ENCODE results near the gene ATP8B3.

DNA sequence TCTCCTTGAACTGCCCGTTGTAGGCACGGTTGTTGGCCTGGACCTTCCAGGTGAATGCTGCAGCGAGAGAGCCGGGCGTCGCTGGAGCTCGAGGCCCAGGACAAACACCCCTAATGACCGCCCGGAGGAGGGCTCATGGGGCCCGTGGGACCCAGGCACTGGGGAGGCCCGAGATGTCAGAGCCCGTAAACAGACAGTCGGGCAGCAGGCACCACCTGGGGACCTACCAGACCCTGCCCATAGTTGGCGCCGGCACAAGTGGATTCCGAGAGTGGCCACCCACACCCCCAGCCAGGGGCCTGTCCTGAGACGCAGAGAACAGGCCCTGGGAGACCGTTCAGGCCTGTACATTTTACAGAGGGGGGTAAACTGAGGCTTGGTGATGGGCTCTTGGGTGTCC lies 2.4 kb downstream of the ATP8B3 start:
- TF ChIP-seq NR2F6 (IDR thresholded peaks at IDR 0.05) (no peak), NR2F6 (CRISPR knock-in tag; IDR thresholded peaks at IDR 0.05) (no peak), MZF1 (CRISPR knock-in tag; IDR thresholded peaks at IDR 0.05; ENCODE audit: borderline replicate concordance) (no peak), HOXA7 (CRISPR knock-in tag; IDR thresholded peaks at IDR 0.05) (no peak), POLR2A (IDR thresholded peaks at IDR 0.05; ENCODE audit: insufficient read depth in 1 of 2, low read depth in 2 of 2, low read length in 2 of 2) (no peak), FOXA1 (IDR thresholded peaks at IDR 0.05) (no peak), FOXA1 (CRISPR knock-in tag; IDR thresholded peaks at IDR 0.05) (no peak)
